IPS-18a (cell line): ENCODE results near the gene CFAP46.

Experiments
- H3K27ac ChIP-seq: one replicate; pipeline ENCODE4 v1.5.1; 2013; ENCODE audit warnings: low read length
- H3K27me3 ChIP-seq: one replicate; pipeline ENCODE4 v1.6.1; 2013; ENCODE audit warnings: mild to moderate bottlenecking, low read length; ENCODE audit not compliant: control insufficient read depth, insufficient read depth
- H3K36me3 ChIP-seq: one replicate; pipeline ENCODE4 v1.6.1; 2013; ENCODE audit warnings: low read depth, low read length; ENCODE audit not compliant: control insufficient read depth
- H3K4me1 ChIP-seq: one replicate; pipeline ENCODE4 v1.6.1; 2013; ENCODE audit warnings: low read depth, low read length; ENCODE audit not compliant: control insufficient read depth
- H3K4me3 ChIP-seq: one replicate; pipeline ENCODE4 v1.5.1; 2013; ENCODE audit warnings: low read length
- H3K9ac ChIP-seq: one replicate; pipeline ENCODE4 v1.6.1; 2013; ENCODE audit warnings: mild to moderate bottlenecking, low read length, moderate library complexity
- H3K9me3 ChIP-seq: one replicate; pipeline ENCODE4 v1.6.1; 2013; ENCODE audit warnings: low read depth, low read length; ENCODE audit not compliant: control insufficient read depth

CFAP46 gene

GRCh38 chr10:132883391-132883881 lies 58.9 kb downstream of the CFAP46 start:
- H3K4me1 ChIP-seq = peaks cover 3% of the 10 kb centered on the region
- no peaks in the 10 kb centered on the region for H3K27me3 ChIP-seq
- H3K9me3 ChIP-seq = no peaks in the 10 kb centered on the region
- no peak overlapping the region for H3K4me3 ChIP-seq
- no peaks in the 10 kb centered on the region for H3K36me3 ChIP-seq
- no peak overlapping the region for H3K27ac ChIP-seq
- H3K9ac ChIP-seq = no peak overlapping the region

DNA sequence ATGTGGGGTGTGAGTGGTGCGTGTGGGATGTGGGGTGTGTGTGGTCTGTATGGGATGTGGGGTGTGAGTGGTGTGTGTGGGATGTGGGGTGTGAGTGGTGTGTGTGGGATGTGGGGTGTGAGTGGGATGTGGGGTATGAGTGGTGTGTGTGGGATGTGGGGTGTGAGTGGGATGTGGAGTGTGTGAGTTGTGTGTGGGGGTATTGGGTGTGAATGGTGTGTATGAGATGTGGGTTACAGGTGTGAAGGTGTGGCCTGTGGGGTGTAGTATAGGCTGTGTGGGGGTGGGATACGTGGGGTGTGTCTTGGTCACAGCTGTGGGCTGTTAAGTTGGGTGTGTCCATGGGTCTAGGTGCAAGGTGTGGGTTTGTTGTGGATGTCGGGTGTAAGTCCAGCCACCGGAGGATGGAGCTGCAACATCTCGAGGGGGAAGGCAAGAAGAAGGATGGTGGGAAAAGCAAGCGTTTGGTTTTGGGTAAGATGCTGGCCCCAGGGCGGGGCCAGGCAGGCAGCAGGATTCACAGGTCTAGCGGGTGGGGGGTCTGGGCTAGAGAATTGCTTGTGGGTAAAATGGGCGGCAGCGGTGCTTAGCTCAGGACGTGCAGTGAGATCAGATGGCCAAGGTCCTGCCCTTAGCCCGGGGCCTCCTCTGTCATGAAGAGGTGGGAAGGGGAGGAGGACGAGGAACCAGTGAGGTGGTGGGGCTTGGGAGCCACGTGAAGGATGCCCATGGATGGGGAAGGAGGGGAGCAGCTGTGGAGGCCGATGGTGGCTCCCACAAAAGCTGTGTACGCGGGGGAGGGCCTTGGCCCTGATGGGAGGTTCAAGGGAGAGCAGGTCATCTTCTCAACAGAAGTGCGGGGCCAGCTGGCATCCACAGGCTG lies 60.1 kb downstream of the CFAP46 start:
- no peaks in the 10 kb centered on the region for H3K27me3 ChIP-seq
- no peaks in the 10 kb centered on the region for H3K9me3 ChIP-seq
- H3K4me1 ChIP-seq = peaks cover 3% of the 10 kb centered on the region
- H3K9ac ChIP-seq = no peak overlapping the region
- no peak overlapping the region for H3K27ac ChIP-seq
- no peaks in the 10 kb centered on the region for H3K36me3 ChIP-seq
- no peak overlapping the region for H3K4me3 ChIP-seq

DNA sequence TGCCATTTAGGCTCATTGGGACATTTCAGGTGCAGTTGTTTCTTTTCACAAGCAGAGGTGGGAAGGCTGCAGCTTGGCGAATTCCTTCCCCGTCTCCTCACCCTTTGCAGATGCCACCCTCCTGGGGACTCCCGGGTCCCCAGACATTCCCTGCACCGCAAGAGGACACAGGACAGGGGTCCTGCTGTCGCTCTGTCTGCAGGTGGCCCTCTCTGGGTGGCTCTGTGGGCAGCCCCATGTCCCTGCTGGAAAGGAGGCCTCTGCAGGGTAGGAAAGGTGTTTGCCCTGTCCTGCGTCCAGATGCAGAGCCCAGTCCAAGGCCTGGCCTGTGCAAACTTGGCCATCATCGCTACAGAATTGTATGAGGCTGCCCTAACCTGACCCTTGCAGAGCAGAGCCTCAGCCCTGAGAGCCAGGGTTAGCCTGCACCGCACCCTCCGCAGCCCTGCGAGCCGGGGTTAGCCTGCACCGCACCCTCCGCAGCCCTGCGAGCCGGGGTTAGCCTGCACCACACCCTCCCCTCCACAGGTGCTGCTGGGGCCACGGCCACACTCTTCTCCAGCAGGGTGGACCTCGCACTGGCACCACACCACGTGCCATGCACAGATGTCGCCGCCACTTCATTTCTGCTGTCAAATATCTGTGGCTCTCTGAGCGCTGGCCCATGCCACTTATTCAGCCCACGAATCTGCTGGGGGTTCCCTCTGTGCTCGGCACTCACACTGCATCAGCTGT lies 61.0 kb downstream of the CFAP46 start:
- Histone ChIP-seq H3K27me3 (no peaks in the 10 kb centered on the region), H3K9ac (no peak overlapping the region), H3K4me3 (no peak overlapping the region), H3K4me1 (peaks cover 3% of the 10 kb centered on the region), H3K27ac (no peak overlapping the region), H3K36me3 (no peaks in the 10 kb centered on the region), H3K9me3 (no peaks in the 10 kb centered on the region)

GRCh38 chr10:132880128-132880981 lies 62.0 kb downstream of the CFAP46 start:
- no peak overlapping the region for H3K27ac ChIP-seq
- H3K4me3 ChIP-seq = no peak overlapping the region
- no peaks in the 10 kb centered on the region for H3K36me3 ChIP-seq
- no peaks in the 10 kb centered on the region for H3K9me3 ChIP-seq
- H3K4me1 ChIP-seq = peaks cover 3% of the 10 kb centered on the region
- no peaks in the 10 kb centered on the region for H3K27me3 ChIP-seq
- no peak overlapping the region for H3K9ac ChIP-seq

GRCh38 chr10:132879408-132880127 lies 62.8 kb downstream of the CFAP46 start:
- Histone ChIP-seq H3K4me1 (peaks cover 3% of the 10 kb centered on the region), H3K36me3 (no peaks in the 10 kb centered on the region), H3K4me3 (no peak overlapping the region), H3K27ac (no peak overlapping the region), H3K9ac (no peak overlapping the region), H3K9me3 (no peaks in the 10 kb centered on the region), H3K27me3 (no peaks in the 10 kb centered on the region)

DNA sequence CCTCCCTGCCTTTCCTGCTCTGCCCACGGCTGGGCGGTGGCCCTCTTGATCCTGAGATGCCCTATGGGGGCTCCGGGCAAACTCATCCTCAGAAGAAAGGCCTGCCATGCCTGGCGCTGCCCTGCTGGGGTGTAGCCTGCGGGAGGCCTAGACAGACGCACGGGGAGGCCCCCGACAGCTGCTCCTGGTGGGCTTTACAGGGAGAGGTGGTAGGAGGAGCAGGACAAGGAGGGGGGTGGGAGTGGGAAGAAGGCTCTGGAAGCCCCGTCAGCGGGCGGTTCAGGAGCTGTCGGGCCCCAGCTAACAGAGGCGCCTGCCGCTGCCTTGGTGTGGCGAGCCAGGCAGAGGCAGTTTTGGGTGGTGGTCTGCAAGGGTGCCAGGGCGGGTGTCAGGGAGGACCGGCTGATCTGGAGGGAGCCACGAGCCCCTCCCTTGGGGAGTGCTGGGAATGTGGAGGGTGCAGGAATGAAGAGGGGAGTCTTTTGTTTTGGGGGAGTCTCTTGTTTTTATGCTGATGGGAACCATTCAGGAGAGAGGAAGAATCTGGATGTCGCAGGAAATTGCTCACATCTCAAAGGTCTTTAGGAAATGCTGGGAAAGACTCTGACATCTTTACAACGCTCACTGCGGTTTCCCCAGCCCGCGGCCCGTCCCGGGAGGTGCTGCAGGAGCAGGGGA lies 63.5 kb downstream of the CFAP46 start:
- Histone ChIP-seq H3K4me3 (no peak overlapping the region), H3K9me3 (no peaks in the 10 kb centered on the region), H3K27me3 (no peaks in the 10 kb centered on the region), H3K4me1 (peaks cover 3% of the 10 kb centered on the region), H3K27ac (no peak overlapping the region), H3K36me3 (no peaks in the 10 kb centered on the region), H3K9ac (no peak overlapping the region)

DNA sequence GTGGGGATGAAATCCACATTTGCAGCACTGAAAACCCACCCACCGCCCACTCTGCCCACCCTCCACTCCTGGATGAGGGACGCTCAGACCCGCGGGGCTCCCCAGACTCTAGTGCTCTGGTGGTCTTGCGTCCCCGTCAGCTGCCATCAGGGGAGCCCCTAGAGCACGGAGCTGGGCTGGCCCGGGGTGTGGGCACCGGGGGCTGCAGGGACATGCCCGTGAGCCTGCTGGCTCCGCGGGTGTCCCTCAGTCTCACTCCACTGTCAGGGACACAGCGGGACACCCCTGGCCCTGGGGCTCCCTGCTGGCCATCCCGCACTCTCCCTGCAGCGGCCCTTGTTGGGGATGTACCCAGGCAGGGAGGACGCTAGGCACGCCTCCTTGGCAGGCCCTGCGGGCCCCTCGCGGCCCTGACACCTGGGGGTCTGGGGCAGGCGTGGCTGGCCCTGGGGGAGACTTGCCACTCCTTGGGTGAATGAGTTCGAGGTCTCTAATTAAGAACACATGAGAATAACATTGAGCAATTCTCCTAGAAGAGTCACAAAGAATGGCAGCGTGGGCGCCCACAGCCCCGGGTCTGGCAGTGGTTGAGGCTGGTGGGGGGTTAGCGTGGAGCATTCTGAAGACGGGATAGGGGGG lies 64.2 kb downstream of the CFAP46 start:
- Histone ChIP-seq H3K27ac (no peak overlapping the region), H3K36me3 (no peaks in the 10 kb centered on the region), H3K9ac (no peak overlapping the region), H3K9me3 (no peaks in the 10 kb centered on the region), H3K4me3 (no peak overlapping the region), H3K27me3 (no peaks in the 10 kb centered on the region), H3K4me1 (peaks cover 3% of the 10 kb centered on the region)

- no peak overlapping the region for H3K9ac ChIP-seq
- no peak overlapping the region for H3K27ac ChIP-seq
- H3K27me3 ChIP-seq = no peaks in the 10 kb centered on the region
- no peak overlapping the region for H3K4me3 ChIP-seq
- H3K4me1 ChIP-seq = peaks cover 3% of the 10 kb centered on the region
- no peaks in the 10 kb centered on the region for H3K36me3 ChIP-seq
- H3K9me3 ChIP-seq = no peaks in the 10 kb centered on the region
These were observed 64.9 kb downstream of the CFAP46 start for GRCh38 chr10:132877473-132877872.

GRCh38 chr10:132876993-132877431 lies 65.4 kb downstream of the CFAP46 start:
- Histone ChIP-seq H3K27ac (no peak overlapping the region), H3K36me3 (no peaks in the 10 kb centered on the region), H3K27me3 (no peaks in the 10 kb centered on the region), H3K4me3 (no peak overlapping the region), H3K9ac (no peak overlapping the region), H3K4me1 (peaks cover 3% of the 10 kb centered on the region), H3K9me3 (no peaks in the 10 kb centered on the region)
